GM12872 (cell line): Measurements from ENCODE around the gene CFAP46.

Source experiments
- CTCF ChIP-seq: IDR thresholded peaks from 3 replicates; pipeline ENCODE4 v1.5.1; 2011; ENCODE audit warnings: low read depth, mild to moderate bottlenecking, low read length, moderate library complexity; ENCODE audit not compliant: insufficient read depth

Gene CFAP46

GRCh38 chr10:132880128-132880981, 62.0 kb downstream of the CFAP46 start:
- TF ChIP-seq CTCF, result no peak

GRCh38 chr10:132879408-132880127, 62.8 kb downstream of the CFAP46 start:
- TF ChIP-seq CTCF, result no peak

GRCh38 chr10:132878730-132879407, 63.5 kb downstream of the CFAP46 start:
- no peak for TF ChIP-seq CTCF

- TF ChIP-seq CTCF, result no peak
These were observed 64.2 kb downstream of the CFAP46 start for GRCh38 chr10:132878091-132878729.

- TF ChIP-seq CTCF, result no peak
These were observed 64.9 kb downstream of the CFAP46 start for GRCh38 chr10:132877473-132877872.

- TF ChIP-seq CTCF, result no peak
These were observed 65.4 kb downstream of the CFAP46 start for GRCh38 chr10:132876993-132877431.
